GM18505 (cell line): Measurements from ENCODE around the gene SPSB4.

Source experiments
- ATAC-seq: cut with Tn5 transposase; IDR thresholded peaks from one replicate; pipeline ENCODE4 v1.9.1; 2021; ENCODE audit not compliant: unreplicated experiment
- POLR2A ChIP-seq: IDR thresholded peaks from 4 replicates; pipeline ENCODE4 v1.6.1; 2011; ENCODE audit warnings: borderline replicate concordance; ENCODE audit not compliant: insufficient read depth, insufficient read length; ENCODE audit errors: extremely low read depth

Gene SPSB4

GRCh38 chr3:141089339-141090152, 38.4 kb downstream of the SPSB4 start:
- TF ChIP-seq POLR2A, result no peak

GRCh38 chr3:141091426-141091825, 40.3 kb downstream of the SPSB4 start:
- ATAC-seq, result no peak
- no peak for TF ChIP-seq POLR2A

More at GRCh38 chr3:141089339-141090152, 38.4 kb downstream of the SPSB4 start:
- no peak for ATAC-seq

GRCh38 chr3:141092663-141093062, 41.5 kb downstream of the SPSB4 start:
- TF ChIP-seq POLR2A, result no peak
- ATAC-seq, result no peak

GRCh38 chr3:141093397-141093796, 42.2 kb downstream of the SPSB4 start:
- TF ChIP-seq POLR2A, result no peak

GRCh38 chr3:141093971-141094684, 43.0 kb downstream of the SPSB4 start:
- no peak for ATAC-seq
- no peak for TF ChIP-seq POLR2A

More at GRCh38 chr3:141093397-141093796, 42.2 kb downstream of the SPSB4 start:
- ATAC-seq, result no peak

GRCh38 chr3:141094790-141095545, 43.8 kb downstream of the SPSB4 start:
- no peak for TF ChIP-seq POLR2A
- no peak for ATAC-seq

GRCh38 chr3:141095546-141095937, 44.4 kb downstream of the SPSB4 start:
- TF ChIP-seq POLR2A, result no peak
- no peak for ATAC-seq

GRCh38 chr3:141096164-141096563, 45.0 kb downstream of the SPSB4 start:
- TF ChIP-seq POLR2A, result no peak
- no peak for ATAC-seq

- ATAC-seq, result no peak
- no peak for TF ChIP-seq POLR2A
Measured at GRCh38 chr3:141096981-141097380, 45.8 kb downstream of the SPSB4 start.

GRCh38 chr3:141100112-141100511, 49.0 kb downstream of the SPSB4 start:
- ATAC-seq, result no peak
- TF ChIP-seq POLR2A, result no peak

GRCh38 chr3:141100531-141101320, 49.6 kb downstream of the SPSB4 start:
- ATAC-seq, result no peak
- TF ChIP-seq POLR2A, result no peak

- ATAC-seq, result no peak
- TF ChIP-seq POLR2A, result no peak
Measured at GRCh38 chr3:141102372-141102771, 51.2 kb downstream of the SPSB4 start.
